Activated naive CD4-positive, alpha-beta T cell treated with anti-CD3 and anti-CD28 coated beads, Interleukin-2, amount 10 ng/mL, durations not matched to agents 7 days and 5 days (primary cell): ENCODE data around the gene TRIM54.

Experiments
- CTCF ChIA-PET: fragments of 350-600 bp; sonication (Branson Sonifier 250); formaldehyde crosslinking; loops from one replicate; lab custom pipeline; 2021; ENCODE audit warnings: antibody characterized with exemption; lab: Charles Lee
- DNase-seq: peaks from one replicate; pipeline ENCODE4 v3.0.0-alpha.2; 2020
- H3K27ac Mint-ChIP-seq: one replicate; pipeline ENCODE4 v1.8.0; 2021; ENCODE audit warnings: mild to moderate bottlenecking, moderate library complexity, mixed read lengths
- H3K27me3 Mint-ChIP-seq: one replicate; pipeline ENCODE4 v1.8.0; 2021; ENCODE audit warnings: mild to moderate bottlenecking, mixed read lengths
- H3K36me3 Mint-ChIP-seq: one replicate; pipeline ENCODE4 v1.8.0; 2021; ENCODE audit warnings: mixed read lengths
- H3K4me1 Mint-ChIP-seq: one replicate; pipeline ENCODE4 v1.8.0; 2021; ENCODE audit warnings: mixed read lengths
- H3K4me3 Mint-ChIP-seq: one replicate; pipeline ENCODE4 v1.8.0; 2021; ENCODE audit warnings: mild to moderate bottlenecking, moderate library complexity, mixed read lengths
- H3K9me3 Mint-ChIP-seq: one replicate; pipeline ENCODE4 v1.8.0; 2021; ENCODE audit warnings: mixed read lengths

TRIM54 gene

DNA sequence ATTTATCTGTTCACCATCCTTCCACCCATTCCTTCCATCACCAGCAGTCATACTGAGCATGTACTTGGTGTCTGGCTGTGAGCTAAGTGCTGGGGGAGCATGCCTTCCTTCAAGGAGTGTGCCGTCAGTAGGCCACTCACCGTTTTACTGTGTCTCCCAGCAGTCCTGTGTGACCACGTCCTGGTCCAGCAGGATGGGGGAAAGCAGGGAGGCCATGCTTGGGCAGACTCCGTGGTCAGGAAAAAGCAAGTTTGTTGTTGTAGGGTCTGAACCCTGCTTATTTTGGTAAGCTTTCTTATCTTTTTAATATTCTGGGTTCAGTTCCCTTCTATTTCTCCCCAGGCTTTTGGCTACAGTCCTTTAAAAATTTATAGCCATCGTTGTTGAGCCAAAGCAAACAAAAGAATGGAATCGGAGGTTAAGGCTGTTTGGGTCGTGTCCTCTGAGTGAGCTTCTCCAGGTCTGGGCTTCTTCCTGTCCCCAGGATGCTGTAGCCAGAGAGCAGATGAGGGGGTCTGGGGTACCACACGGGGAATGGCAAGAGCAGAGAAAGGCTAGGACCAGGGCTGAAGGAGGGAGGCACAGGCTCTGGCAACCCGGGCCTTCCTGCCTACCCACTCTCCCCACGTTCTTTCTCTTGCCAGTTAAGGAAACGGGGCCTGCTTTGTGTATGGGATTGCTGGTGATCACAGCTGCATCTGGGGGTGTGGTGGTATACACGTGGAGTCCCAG lies 32.9 kb upstream of the TRIM54 start:
- Mint-ChIP-seq H3K36me3 (peaks cover 3% of the 10 kb centered on the region), H3K27me3 (peaks cover 44% of the 10 kb centered on the region), H3K9me3 (no peaks in the 10 kb centered on the region), H3K4me1 (no peaks in the 10 kb centered on the region), H3K4me3 (no peak overlapping the region), H3K27ac (no peak overlapping the region)
- no peak for DNase-seq
- CTCF ChIA-PET, result interaction anchor here (0.7 to 4.4 kb wide), 8 partner anchors 13 to 273 kb away, joined by 3 to 42 read pairs (median 4); partner anchors contain the start of gene TRIM54

DNA sequence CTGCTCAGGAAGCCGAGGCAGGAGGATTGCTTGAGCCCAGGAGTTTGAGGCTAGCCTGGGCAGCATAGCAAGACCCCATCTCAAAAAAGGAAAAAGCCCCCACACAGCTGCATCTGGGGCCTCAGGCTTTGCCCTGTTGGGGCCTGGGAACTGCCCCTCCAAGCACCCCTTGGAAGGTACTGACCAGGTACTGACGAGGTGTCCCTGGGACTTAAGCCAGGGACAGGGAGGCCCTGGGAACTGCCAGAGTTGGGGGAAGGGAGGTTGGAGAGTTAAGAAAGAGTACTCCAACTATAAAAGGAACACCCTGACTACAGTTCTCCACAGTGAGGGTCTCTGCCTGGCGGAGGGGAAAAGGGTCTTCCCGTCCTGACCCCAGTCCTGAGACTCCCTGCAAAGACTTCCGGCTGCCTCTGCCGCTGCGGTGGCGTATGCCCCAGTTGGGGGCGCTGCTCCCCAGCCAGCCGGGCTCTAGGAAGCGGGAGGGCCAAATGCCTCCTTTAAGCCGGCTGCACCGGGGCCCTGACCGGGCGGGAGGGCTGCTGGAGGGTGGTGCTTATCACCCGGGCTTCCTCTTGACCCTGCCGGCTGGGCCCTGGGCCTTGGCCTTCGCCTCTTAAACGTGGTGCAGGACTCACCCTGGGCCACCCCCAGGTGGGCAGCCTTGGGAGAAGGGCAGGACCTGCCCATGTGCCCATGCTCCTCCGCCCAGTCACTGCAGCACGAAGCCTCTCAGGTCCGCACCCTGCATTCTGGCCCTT lies 32.2 kb upstream of the TRIM54 start:
- H3K27me3 Mint-ChIP-seq, result peaks cover 52% of the 10 kb centered on the region
- no peak overlapping the region for H3K4me3 Mint-ChIP-seq
- DNase-seq, result peak; percentile 74
- peaks cover 1% of the 10 kb centered on the region for H3K36me3 Mint-ChIP-seq
- H3K9me3 Mint-ChIP-seq, result no peaks in the 10 kb centered on the region
- H3K4me1 Mint-ChIP-seq, result no peaks in the 10 kb centered on the region
- CTCF ChIA-PET, result interaction anchor here (0.7 to 4.4 kb wide), 10 partner anchors 12 to 274 kb away, joined by 3 to 42 read pairs (median 4); partner anchors contain the start of gene TRIM54
- no peak overlapping the region for H3K27ac Mint-ChIP-seq

DNA sequence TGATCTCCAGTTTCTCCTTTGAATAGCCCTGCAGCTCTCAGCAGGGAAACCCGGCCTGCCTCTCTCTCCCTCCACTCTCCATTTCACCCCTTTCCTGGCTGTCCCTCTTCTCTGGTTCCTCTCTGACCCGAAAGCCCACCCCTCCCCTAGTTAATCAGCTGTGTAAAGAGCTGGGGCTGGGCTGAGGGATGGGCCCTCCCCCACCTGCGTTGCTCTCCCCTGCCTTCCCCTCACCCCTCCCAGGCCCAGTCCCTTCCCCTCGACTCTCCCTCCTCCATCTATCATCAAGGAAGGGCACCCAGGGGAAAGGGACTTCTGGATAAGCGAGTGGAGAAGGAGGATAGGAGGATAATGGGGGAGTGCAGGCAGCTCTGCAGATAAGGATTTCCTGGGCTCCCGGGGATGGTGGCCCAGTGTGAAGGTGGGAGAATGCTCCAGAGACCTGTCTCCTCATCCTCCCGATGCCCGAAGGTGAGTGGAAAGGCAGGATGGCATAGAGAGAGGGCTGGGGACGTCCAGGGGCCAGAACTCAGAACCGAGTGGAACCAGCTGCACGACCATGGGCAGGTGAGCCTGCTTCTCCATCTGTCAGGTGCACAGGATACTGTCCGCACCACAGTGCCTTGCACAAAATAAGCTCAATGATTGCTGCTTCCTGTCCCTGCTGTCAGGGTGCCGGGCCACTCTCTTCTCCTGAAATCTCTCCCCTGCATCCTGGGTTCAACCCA lies 31.4 kb upstream of the TRIM54 start:
- no peak for DNase-seq
- Mint-ChIP-seq H3K4me3 (no peak overlapping the region), H3K27ac (no peak overlapping the region), H3K36me3 (no peaks in the 10 kb centered on the region), H3K4me1 (no peaks in the 10 kb centered on the region), H3K9me3 (no peaks in the 10 kb centered on the region), H3K27me3 (peaks cover 55% of the 10 kb centered on the region)
- CTCF ChIA-PET, result interaction anchor here (0.8 to 4.4 kb wide), 10 partner anchors 11 to 453 kb away, joined by 3 to 42 read pairs (median 4); partner anchors contain the start of gene TRIM54

DNA sequence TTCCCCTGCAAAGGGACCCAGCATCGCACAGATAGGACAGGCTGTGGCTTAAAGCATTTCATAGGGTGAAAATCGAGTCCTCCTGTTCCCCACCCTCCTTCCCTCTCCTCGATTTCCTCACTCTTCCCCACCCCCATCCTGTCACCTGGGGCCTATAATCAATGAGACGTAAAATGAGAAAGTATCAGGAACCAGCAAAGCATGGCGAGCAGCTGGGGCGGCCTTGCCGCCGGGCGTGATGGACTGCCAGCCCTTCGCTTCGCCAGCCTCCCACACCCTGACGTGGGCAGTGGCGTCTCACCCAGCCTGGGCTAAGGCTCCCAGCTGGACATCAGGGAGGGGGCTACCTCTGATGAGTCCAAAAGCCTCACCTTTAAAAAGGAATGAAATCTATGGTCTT lies 30.5 kb upstream of the TRIM54 start:
- Mint-ChIP-seq H3K36me3 (no peaks in the 10 kb centered on the region), H3K27ac (no peak overlapping the region), H3K27me3 (peaks cover 59% of the 10 kb centered on the region), H3K4me1 (no peaks in the 10 kb centered on the region), H3K9me3 (no peaks in the 10 kb centered on the region), H3K4me3 (no peak overlapping the region)
- DNase-seq, result no peak
- CTCF ChIA-PET, result interaction anchor here (0.8 to 4.4 kb wide), 6 partner anchors 28 to 452 kb away, joined by 3 to 42 read pairs (median 5); partner anchors contain the start of gene TRIM54

DNA sequence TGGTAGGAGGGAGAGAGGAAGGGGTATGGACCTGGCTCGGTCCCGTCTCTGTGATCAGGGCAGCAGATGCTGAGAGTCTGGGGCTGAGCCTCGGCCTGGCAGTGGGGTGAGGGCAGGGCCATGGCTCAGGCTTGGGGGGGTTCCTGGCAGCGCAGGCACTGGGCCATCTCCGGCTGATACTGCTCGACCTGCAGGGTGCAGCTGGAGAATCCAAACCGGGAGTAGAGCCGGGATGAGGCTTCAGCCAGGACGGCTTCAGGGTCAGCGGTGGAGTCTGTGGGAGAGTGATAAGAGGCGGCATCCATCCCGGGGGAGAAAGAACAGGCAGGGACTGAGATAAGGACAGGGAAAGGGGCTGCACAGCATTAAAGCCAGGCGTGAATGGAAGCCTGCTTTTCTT lies 27.0 kb upstream of the TRIM54 start:
- Mint-ChIP-seq H3K4me1 (no peaks in the 10 kb centered on the region), H3K9me3 (no peaks in the 10 kb centered on the region), H3K27me3 (peaks cover 78% of the 10 kb centered on the region), H3K4me3 (no peak overlapping the region), H3K36me3 (no peaks in the 10 kb centered on the region), H3K27ac (no peak overlapping the region)
- CTCF ChIA-PET, result no interaction called here
- DNase-seq, result no peak

DNA sequence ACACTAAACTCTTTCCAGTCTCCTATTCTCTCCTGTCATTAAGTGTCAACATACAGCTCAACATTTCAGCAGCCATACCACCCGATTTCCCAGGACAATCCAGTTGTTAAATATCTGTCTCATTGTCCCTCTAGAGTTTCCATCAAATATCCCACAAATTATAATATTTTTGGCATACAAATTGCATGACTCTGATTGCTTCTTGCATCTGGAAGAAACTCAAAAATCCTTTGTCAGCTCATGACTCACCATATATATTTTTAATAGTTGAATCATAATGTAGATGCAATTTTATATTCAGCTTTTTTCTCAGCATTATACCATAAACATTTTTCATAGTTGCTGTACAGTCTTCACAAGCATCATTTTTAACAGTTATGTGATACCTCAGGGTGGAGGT lies 26.6 kb upstream of the TRIM54 start:
- peaks cover 78% of the 10 kb centered on the region for H3K27me3 Mint-ChIP-seq
- CTCF ChIA-PET, result no interaction called here
- no peaks in the 10 kb centered on the region for H3K4me1 Mint-ChIP-seq
- H3K9me3 Mint-ChIP-seq, result no peaks in the 10 kb centered on the region
- DNase-seq, result no peak
- no peaks in the 10 kb centered on the region for H3K36me3 Mint-ChIP-seq
- H3K4me3 Mint-ChIP-seq, result no peak overlapping the region
- H3K27ac Mint-ChIP-seq, result no peak overlapping the region

DNA sequence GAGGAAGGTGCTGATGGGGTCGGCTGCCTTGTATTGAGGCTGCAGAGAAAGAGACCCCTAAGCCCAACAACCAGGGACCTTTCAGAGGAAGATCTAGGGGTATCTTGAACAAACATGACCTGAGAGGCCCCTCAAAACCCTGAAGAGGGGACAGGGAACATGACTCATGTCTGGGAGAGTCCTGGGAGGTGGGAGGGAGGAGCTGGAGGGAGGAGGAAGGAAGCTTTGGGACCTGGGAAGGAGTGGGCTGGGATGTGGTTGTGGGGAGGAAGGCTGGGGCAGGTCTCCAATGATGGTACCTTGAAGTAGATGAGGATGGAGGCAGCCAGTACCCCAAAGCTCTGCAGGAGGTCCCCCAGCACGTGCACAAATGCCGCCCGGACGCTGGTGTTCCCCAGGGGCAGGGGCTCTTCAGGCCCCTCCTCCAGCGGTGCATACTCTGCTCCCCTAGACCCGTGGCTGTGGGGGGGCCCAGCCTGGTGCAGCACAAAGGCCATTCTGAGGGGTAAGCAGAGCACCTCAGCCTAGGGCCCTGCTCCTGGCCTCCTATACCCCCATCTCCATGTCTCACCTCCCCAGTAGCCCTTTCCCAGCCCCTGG lies 25.3 kb upstream of the TRIM54 start:
- Mint-ChIP-seq H3K4me3 (no peak overlapping the region), H3K27me3 (peaks cover 81% of the 10 kb centered on the region), H3K36me3 (no peaks in the 10 kb centered on the region), H3K27ac (no peak overlapping the region), H3K4me1 (peaks cover 7% of the 10 kb centered on the region), H3K9me3 (no peaks in the 10 kb centered on the region)
- CTCF ChIA-PET, result interaction anchor here (1.6 kb wide), 1 partner anchor 23 kb away, joined by 8 read pairs; no protein-coding TSS in a partner anchor
- no peak for DNase-seq

DNA sequence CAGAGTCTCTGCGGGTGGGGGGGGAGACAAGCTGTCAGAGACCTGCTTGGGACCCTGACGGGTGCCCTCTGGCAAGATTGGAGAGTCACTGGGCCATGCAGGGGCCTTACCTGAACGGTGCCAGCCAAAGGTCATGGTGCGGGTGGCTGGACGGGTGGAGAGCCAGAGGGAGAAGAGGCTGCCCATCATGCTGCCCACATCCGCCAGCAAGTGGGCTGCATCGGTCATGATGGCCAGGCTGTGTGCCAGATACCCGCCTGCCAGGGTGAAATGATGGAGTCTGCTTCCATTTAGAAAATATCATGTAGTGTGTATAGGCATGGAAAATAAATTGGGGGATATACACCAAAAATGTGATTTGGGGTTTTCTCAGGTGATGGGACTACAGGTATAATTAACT lies 24.2 kb upstream of the TRIM54 start:
- Mint-ChIP-seq H3K36me3 (no peaks in the 10 kb centered on the region), H3K4me3 (no peak overlapping the region), H3K27me3 (peaks cover 74% of the 10 kb centered on the region), H3K4me1 (peaks cover 8% of the 10 kb centered on the region), H3K27ac (no peak overlapping the region), H3K9me3 (no peaks in the 10 kb centered on the region)
- CTCF ChIA-PET, result no interaction called here
- no peak for DNase-seq

DNA sequence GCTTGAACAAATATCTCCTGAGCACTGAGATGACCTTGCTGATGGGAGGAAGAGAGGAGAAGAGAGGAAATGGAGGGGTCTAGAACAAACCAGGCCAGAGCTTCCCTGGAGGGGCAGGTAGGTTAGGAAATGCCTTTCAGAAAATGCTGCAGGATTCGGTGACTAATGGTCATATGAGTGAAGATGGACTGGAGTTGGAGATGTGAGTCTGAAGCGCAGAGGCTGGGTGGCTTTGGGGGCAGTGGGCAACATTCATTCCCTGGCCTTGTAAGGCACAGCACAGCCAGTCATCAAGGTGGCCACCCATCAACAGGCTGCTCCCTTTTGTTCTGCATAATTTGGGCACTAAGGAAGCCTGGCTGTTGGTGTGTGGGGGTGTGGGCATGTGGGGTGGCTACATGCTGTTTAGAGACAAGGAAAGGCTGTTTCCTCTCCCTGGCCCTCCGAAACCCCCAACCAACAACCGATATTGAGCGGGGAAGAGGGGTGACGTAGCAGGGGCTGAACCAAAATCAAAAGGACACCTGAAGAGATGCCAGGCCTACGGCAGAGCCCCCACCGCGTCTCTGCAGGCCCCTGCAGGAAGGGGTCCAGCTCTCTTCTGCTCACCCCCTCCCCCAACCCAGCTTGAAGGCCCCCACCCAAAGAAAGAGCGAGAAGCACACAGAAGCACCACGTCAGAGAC lies 20.8 kb upstream of the TRIM54 start:
- Mint-ChIP-seq H3K27ac (no peak overlapping the region), H3K27me3 (peaks cover 55% of the 10 kb centered on the region), H3K9me3 (no peaks in the 10 kb centered on the region), H3K36me3 (no peaks in the 10 kb centered on the region), H3K4me1 (peaks cover 29% of the 10 kb centered on the region), H3K4me3 (peak overlapping the region; percentile 6)
- no peak for DNase-seq
- CTCF ChIA-PET, result interaction anchor here (1.0 kb wide), 1 partner anchor 11 kb away, joined by 4 read pairs; no protein-coding TSS in a partner anchor

DNA sequence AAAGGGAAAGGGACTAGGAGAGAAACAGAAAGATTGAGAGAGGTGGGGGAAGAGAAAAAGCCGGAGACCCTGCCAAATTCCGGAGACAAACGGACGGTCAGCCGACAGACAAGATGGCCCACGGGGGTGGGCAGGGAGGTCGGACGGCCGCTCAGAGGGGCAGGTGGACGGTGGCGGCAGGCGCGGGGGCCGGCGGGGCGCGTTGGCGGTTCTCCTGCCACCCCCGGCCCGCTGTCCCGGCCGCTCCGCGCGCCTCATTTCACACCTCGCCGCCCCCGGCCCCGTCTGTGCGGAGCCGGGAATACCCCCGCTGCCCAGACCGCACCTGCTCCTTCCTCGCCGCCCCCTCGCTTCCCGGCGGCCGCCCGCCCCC lies 20.3 kb upstream of the TRIM54 start:
- Mint-ChIP-seq H3K27me3 (peaks cover 50% of the 10 kb centered on the region), H3K36me3 (no peaks in the 10 kb centered on the region), H3K27ac (no peak overlapping the region), H3K4me1 (peaks cover 29% of the 10 kb centered on the region), H3K9me3 (no peaks in the 10 kb centered on the region), H3K4me3 (peak overlapping the region; percentile 6)
- CTCF ChIA-PET, result interaction anchor here (0.9 to 1.0 kb wide), 2 partner anchors 11 to 18 kb away, joined by 3 to 4 read pairs; no protein-coding TSS in a partner anchor
- no peak for DNase-seq

DNA sequence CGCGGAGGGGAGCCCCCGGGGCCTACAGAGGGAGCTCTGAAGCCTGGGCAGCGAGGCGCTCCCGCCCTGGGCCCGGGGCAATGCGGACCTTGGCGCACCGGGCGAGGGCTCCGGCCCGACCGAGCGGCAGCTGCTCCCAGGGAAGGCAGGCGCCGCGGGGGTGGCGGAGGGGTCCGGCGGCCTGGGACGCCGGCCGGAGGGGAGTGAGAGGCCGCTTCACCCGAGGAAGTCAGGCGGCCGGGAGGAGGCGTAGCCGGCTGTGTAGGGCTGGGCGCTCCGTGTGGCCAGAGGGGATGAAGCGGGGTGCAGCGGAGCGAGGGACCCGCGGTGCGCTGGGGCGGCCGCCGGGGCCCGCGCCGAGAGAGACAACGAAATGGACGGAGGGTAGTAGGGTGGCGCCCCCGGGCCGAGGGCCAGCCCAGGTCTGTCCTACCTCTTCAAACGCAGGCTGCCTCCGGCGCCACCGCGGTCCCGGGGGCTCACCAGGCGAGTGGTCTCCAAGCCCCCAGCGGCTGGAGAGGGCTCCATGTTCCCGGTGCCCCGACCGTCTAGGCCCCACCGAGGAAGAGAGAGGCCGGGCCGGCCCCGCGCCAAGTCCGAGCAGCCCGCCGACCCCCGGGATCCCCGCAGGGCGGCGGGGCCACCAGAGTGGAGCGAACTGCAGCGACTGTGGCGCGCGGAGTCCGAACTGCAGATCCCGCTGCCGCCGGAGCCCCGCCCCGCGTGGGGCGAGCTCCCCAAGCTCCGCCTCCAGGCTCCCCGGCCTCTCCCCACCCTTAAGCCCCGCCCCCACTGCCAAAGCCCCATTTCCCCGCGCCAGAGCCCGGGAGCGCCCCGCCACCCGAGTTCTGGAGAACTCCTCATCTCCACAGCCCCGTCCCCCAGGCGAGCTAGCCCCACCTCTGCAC lies 19.6 kb upstream of the TRIM54 start, which contains the start of gene SLC30A3:
SLC30A3 (minus strand) TSS at position 669 of the 908 bp plus-strand sequence; CDS start at position 528, 141 bp downstream.
- CTCF ChIA-PET, result interaction anchor here (0.9 to 3.5 kb wide), 4 partner anchors 12 to 84 kb away, joined by 3 to 25 read pairs (median 4); no protein-coding TSS in a partner anchor
- Mint-ChIP-seq H3K36me3 (no peaks in the 10 kb centered on the region), H3K4me3 (peak within 1 kb of the TSS; percentile 76), H3K27ac (no peak within 1 kb of the TSS), H3K4me1 (peaks cover 29% of the 10 kb centered on the region), H3K9me3 (no peaks in the 10 kb centered on the region), H3K27me3 (peaks cover 42% of the 10 kb centered on the region)
- DNase-seq, result peak; percentile 87
